Stimulated activated CD4-positive, alpha-beta T cell treated with anti-CD3 and anti-CD28 coated beads, Interleukin-15, amount 100 ng/mL, for 48 hours (primary cell): Measurements from ENCODE around the gene CCNB3.

ENCODE experiments used
- DNase-seq, 2 donors: peaks; one replicate each; pipeline ENCODE4 v3.0.0-alpha.2; 2020; ENCODE audit warnings: low read depth in 2 of 2

The CCNB3 gene

DNA sequence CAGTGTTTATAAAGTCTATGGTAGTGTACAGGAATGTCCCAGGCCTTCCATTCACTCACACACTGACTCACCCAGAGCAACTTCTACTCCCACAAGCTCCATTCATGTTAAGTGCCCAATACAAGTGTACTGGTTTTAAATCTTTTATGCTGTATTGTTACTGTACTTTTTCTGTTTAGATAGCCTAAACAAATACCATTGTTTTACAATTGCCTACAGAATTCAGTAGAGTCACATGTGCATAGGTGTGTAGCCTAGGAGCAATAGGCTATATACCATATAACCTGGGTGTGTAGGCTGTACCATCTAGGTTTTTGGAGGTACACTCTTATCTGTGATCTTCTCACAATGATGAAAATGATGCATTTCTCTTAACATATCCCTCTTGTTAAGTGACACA lies 139.4 kb downstream of the CCNB3 start:
- DNase-seq = no peak

DNA sequence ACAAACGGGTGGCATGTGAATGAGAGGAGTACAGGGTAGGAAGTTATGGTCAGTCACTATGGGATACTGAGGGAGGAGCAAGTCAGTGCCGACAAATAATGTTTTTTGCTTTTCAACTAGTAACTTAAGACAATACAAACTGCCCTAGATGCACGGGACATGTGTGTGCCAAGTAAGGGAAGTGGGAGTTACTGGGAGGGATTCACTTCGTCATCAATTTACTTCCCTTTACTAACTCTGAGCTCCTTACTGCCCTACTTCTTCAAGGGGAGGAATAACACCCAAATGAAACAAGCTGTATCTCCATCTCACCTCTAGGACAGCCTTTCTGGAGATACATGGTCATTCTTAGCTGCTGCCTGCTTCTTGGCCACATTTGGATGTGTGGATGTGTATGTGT lies 168.4 kb downstream of the CCNB3 start:
- DNase-seq = no peak

DNA sequence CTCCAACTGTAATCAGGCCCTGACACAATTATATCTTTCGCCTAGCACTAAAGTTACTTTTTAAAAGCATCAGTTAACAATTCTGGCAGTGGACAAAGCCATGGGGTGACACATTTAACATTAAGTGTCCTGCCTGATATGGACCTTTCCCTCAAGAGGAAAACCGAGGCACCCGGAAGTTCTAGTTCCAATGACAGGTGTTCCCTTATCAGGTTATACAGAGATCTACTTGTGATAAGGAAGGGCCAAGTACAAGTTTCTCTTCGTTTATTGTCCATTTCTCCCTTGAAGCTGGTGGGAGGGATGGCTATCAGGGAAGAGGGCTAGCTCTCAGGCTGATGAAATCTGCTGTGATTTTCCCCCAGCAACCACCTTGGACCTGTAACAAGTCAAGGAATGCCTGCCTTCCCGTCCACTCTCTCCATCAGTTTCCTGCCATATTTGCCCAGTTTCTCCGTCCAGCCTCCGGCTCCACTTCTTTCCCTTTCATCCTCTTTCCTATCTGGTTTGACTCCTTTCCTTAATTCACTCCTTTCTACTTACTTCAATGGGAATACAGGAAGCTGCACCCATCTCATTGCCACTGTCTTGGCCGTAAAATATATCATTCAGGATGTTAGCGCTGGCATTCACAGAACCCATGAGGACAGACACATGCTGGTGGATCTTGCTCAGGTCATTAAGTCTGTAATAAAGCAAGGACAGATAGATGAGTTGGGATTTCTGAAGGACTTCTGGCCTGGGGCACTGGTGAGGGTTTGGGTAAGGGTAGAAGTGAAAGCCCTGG lies 171.1 kb downstream of the CCNB3 start:
- DNase-seq = no peak

DNA sequence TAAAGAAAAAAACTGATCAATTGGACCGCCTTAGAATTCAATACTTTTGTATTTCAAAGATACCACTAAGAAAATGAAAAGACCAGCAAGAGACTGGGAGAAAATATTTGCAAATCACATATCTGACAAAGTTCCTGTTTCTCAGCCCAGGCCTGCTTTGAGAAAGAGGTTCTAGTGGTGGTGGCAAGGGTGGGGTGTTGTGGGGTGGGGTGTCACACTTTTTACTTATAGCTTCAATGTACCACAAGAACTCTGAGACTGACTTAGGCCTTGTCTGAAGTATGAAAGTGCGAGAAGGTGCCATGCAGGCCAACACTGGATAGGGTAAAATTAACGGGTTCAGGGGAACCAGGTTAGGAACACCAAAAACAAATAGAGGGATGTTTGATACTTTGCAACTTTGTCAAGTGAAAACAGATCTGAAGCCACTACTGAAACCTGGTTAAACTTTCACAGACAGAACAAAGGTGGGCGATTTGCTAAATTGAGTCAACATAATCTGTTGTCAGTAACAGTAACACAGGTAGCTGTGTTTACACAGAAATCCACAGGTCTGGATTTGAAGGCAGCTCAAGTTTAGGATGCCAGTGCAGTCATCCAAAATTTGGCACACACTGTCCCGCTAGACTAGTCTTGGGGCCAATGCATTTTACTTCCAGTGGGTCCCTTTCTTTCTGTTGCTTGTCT lies 177.3 kb downstream of the CCNB3 start:
- no peak for DNase-seq

DNA sequence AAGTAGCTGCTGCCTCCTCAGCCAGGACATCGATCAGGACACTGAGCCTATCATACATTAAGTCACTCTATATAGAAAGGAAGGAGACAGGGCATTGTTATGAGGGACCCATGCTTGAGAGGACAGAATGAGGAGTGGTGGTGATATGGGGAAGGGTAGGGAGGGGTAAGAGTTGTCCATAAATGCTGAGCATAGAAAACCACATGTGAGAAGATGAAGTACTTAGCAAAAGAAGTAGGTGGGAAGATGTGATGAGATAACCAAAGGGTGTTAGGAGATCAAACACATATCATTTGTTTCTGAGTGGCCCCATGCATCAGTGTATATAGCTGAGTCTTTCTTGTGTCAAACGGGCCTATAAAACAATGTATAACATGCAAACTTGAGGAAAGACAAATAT lies 182.0 kb downstream of the CCNB3 start:
- no peak for DNase-seq

DNA sequence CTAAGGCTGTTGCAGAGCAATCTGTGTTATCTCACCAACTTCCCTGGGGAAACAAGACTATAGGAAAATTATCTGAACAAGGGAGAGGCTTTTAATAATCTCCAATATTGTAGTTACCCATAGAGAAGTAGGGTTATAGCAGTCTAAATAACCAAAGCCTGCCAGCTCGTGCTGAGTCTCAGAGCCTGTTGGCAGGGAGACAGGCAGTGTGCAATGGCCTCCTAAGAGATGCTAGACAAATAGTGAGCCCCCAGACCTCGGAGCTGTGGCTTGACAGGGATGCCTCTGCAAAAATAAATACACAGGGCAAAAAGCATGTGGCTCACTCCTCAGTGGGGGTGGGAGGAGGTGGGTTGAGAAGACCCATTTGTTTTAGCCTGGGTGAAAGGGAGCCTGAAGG lies 189.3 kb downstream of the CCNB3 start:
- DNase-seq = no peak
